MM.1S (cell line): ENCODE measurements around the gene MSI2.

Experiments used
- DNase-seq: peaks from one replicate; pipeline ENCODE4 v3.0.0-alpha.2; 2015
- H2AFZ ChIP-seq: fragments of 300-600 bp; sonication (generic); 2 replicates; pipeline ENCODE4 v1.6.0; 2016; ENCODE audit warnings: antibody characterized with exemption, low read length
- H3F3A ChIP-seq: fragments of 300-600 bp; sonication (generic); 2 replicates; pipeline ENCODE4 v1.6.1; 2016; ENCODE audit warnings: mild to moderate bottlenecking, antibody characterized with exemption, low read length, moderate library complexity, mixed read lengths; ENCODE audit not compliant: insufficient read depth
- H3K27ac ChIP-seq: fragments of 300-600 bp; sonication (generic); 2 replicates; pipeline ENCODE4 v1.5.1; 2016; ENCODE audit warnings: mild to moderate bottlenecking, low read length
- H3K27me3 ChIP-seq: fragments of 300-600 bp; sonication (generic); replicated peaks from 2 replicates; pipeline ENCODE4 v1.6.0; 2016; ENCODE audit warnings: low read length; ENCODE audit not compliant: insufficient read depth
- H3K36me3 ChIP-seq: fragments of 300-600 bp; sonication (generic); replicated peaks from 2 replicates; pipeline ENCODE4 v1.6.1; 2016; ENCODE audit warnings: mild to moderate bottlenecking, low read length, mixed read lengths; ENCODE audit not compliant: insufficient read depth
- H3K4me1 ChIP-seq: fragments of 300-600 bp; sonication (generic); 2 replicates; pipeline ENCODE4 v1.6.1; 2016; ENCODE audit warnings: low read length, mixed read lengths
- H3K4me2 ChIP-seq: fragments of 300-600 bp; sonication (generic); 2 replicates; pipeline ENCODE4 v1.6.0; 2016; ENCODE audit warnings: low read depth, low read length
- H3K4me3 ChIP-seq: fragments of 300-600 bp; sonication (generic); 2 replicates; pipeline ENCODE4 v1.5.1; 2016; ENCODE audit warnings: low read length, mixed read lengths
- H3K79me2 ChIP-seq: fragments of 300-600 bp; sonication (generic); 2 replicates; pipeline ENCODE4 v1.6.1; 2016; ENCODE audit warnings: mixed run types, low read length, mixed read lengths
- H3K9ac ChIP-seq: fragments of 300-600 bp; sonication (generic); 2 replicates; pipeline ENCODE4 v1.6.1; 2016; ENCODE audit warnings: low read length, mixed read lengths
- H3K9me2 ChIP-seq: fragments of 300-600 bp; sonication (generic); replicated peaks from 2 replicates; pipeline ENCODE4 v1.6.1; 2016; ENCODE audit warnings: mild to moderate bottlenecking, low read length, mixed read lengths; ENCODE audit not compliant: insufficient read depth
- H3K9me3 ChIP-seq: fragments of 300-600 bp; sonication (generic); replicated peaks from 2 replicates; pipeline ENCODE4 v1.6.1; 2016; ENCODE audit warnings: mild to moderate bottlenecking, low read length, mixed read lengths; ENCODE audit not compliant: insufficient read depth
- H4K20me1 ChIP-seq: fragments of 300-600 bp; sonication (generic); 2 replicates; pipeline ENCODE4 v1.6.1; 2016; ENCODE audit warnings: mild to moderate bottlenecking, low read length, moderate library complexity, mixed read lengths; ENCODE audit not compliant: insufficient read depth
- EZH2 ChIP-seq: fragments of 300-600 bp; sonication (generic); optimal IDR thresholded peaks from 2 replicates; pipeline ENCODE3; 2017; ENCODE audit warnings: low read depth, mild to moderate bottlenecking, antibody characterized with exemption, low read length, mixed read lengths
- EZH2phosphoT487 ChIP-seq: fragments of 300-600 bp; sonication (generic); IDR thresholded peaks from 2 replicates; pipeline ENCODE4 v1.6.1; 2018; ENCODE audit warnings: antibody characterized with exemption, low read length
- TF ChIP-seq, protein P1 (sequence below): fragments of 300-600 bp; sonication (generic); IDR thresholded peaks from 2 replicates; pipeline ENCODE4 v1.5.1; 2016; ENCODE audit warnings: antibody characterized with exemption, low read length, mixed read lengths

Gene MSI2

DNA sequence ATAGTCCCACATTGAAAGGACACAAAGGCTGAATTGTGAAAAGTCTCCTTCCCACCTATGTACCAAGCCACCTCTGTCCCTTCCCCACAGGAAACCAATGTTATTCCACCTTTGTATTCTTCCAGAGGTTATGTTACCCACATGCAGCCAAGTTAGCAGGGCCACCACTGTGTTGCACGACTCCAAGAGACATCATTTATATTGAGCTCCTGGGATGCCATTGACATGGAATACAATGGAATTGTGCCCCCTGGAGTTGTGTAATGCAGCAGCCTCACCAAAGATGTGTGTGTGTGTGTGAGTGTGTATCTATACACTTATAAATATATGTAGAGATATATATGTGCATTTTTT, 21.6 kb upstream of the MSI2 start:
- DNase-seq: no peak

DNA sequence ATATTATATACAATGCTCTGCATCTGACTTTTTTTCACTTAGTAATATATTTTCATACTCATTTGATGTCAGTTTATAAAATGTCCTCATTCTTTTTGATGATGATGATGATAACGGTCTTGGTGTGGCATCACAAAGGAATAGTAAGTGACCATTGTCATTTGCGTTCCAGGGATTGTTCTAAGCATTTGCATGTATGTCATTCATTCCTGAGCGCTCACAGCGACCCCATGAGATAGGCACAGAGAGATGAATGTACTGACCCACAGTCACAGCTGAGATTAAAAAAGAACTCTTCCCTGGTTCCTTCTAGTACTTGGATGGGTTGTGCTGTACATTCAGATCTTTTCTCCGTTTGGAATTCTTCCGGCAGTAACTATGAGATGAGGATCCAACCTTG, 21.2 kb upstream of the MSI2 start:
- H3K79me2 ChIP-seq: no peaks in the 10 kb centered on the region
- TF ChIP-seq EZH2: no peak
- no peaks in the 10 kb centered on the region for H3F3A ChIP-seq
- H3K9ac ChIP-seq: no peak overlapping the region
- no peaks in the 10 kb centered on the region for H3K36me3 ChIP-seq
- no peaks in the 10 kb centered on the region for H3K9me3 ChIP-seq
- H3K27ac ChIP-seq: no peak overlapping the region
- no peak overlapping the region for H2AFZ ChIP-seq
- no peaks in the 10 kb centered on the region for H3K9me2 ChIP-seq
- H4K20me1 ChIP-seq: no peaks in the 10 kb centered on the region
- H3K4me3 ChIP-seq: no peak overlapping the region
- no peak for DNase-seq
- no peaks in the 10 kb centered on the region for H3K27me3 ChIP-seq
- H3K4me2 ChIP-seq: no peak overlapping the region
- H3K4me1 ChIP-seq: no peaks in the 10 kb centered on the region

More for the DNA sequence above, 21.6 kb upstream of the MSI2 start:
- Histone ChIP-seq H3K27me3 (no peaks in the 10 kb centered on the region), H2AFZ (no peak overlapping the region), H3F3A (no peaks in the 10 kb centered on the region), H3K36me3 (no peaks in the 10 kb centered on the region), H4K20me1 (no peaks in the 10 kb centered on the region), H3K9me3 (no peaks in the 10 kb centered on the region), H3K4me1 (no peaks in the 10 kb centered on the region), H3K4me3 (no peak overlapping the region), H3K4me2 (no peak overlapping the region), H3K79me2 (no peaks in the 10 kb centered on the region), H3K9me2 (no peaks in the 10 kb centered on the region), H3K9ac (no peak overlapping the region), H3K27ac (no peak overlapping the region)
- TF ChIP-seq EZH2 (no peak), EZH2phosphoT487 (no peak)
- TF ChIP-seq, protein P1, sequence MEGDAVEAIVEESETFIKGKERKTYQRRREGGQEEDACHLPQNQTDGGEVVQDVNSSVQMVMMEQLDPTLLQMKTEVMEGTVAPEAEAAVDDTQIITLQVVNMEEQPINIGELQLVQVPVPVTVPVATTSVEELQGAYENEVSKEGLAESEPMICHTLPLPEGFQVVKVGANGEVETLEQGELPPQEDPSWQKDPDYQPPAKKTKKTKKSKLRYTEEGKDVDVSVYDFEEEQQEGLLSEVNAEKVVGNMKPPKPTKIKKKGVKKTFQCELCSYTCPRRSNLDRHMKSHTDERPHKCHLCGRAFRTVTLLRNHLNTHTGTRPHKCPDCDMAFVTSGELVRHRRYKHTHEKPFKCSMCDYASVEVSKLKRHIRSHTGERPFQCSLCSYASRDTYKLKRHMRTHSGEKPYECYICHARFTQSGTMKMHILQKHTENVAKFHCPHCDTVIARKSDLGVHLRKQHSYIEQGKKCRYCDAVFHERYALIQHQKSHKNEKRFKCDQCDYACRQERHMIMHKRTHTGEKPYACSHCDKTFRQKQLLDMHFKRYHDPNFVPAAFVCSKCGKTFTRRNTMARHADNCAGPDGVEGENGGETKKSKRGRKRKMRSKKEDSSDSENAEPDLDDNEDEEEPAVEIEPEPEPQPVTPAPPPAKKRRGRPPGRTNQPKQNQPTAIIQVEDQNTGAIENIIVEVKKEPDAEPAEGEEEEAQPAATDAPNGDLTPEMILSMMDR: no peak

DNA sequence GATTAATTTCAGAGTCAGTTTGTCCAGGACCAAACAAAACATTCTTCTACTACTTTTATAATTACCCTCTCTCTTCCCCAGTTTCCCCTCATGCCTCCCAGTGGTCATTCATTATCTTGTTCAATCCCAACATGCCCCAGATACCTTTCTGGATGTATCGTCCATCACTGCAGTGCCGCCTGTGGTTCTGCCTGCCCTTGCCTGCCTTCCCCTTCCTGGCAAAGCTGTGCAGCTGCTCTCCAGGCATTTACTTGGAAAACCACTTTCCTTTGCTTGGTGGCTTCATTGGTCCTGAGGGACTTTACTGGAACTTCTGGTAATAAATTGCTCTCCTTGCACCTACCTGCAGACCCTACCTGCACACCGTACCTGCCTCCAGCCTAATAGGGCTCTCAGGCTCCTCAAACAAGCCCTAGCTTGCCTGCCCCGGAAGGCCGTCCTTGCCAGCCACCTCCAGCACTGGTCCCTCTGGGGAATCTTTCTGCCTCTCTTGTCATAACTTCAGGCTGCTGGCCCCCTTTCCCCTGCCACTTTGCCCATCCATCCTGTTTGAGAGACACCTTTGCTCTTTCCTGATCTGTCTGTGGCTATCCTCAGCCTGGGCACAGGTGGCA, 19.5 kb upstream of the MSI2 start:
- H3K27me3 ChIP-seq: no peaks in the 10 kb centered on the region
- H3F3A ChIP-seq: no peaks in the 10 kb centered on the region
- no peak overlapping the region for H2AFZ ChIP-seq
- H3K79me2 ChIP-seq: no peaks in the 10 kb centered on the region
- H3K36me3 ChIP-seq: no peaks in the 10 kb centered on the region
- H3K4me1 ChIP-seq: no peaks in the 10 kb centered on the region
- no peak overlapping the region for H3K27ac ChIP-seq
- no peaks in the 10 kb centered on the region for H4K20me1 ChIP-seq
- no peak overlapping the region for H3K4me2 ChIP-seq
- no peak overlapping the region for H3K4me3 ChIP-seq
- TF ChIP-seq EZH2phosphoT487: no peak
- no peak for TF ChIP-seq EZH2
- TF ChIP-seq, protein P1: no peak
- no peak overlapping the region for H3K9ac ChIP-seq
- DNase-seq: no peak
- no peaks in the 10 kb centered on the region for H3K9me2 ChIP-seq
- no peaks in the 10 kb centered on the region for H3K9me3 ChIP-seq

DNA sequence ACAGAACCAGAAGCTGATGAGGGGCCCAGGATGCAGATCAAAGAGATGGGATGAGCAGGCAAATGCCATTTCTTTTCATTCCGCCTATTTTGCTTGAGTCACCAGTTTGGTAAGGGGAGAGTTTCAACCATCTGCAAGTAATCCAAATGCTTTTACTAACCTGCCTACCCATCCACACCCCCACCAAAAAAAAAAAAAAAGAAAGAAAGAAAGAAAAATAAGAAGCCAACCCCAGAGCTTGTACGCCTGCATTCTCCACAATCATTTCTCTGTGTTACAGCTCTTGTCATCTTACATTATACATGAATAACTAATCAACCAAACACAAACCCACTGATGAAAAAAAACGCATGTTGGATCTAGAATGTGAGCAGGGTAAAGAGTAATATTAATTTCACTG, 15.7 kb upstream of the MSI2 start:
- H3K4me3 ChIP-seq: no peak overlapping the region
- no peaks in the 10 kb centered on the region for H3F3A ChIP-seq
- no peak overlapping the region for H3K27ac ChIP-seq
- no peak overlapping the region for H3K9ac ChIP-seq
- no peak overlapping the region for H2AFZ ChIP-seq
- no peaks in the 10 kb centered on the region for H3K27me3 ChIP-seq
- no peaks in the 10 kb centered on the region for H3K9me3 ChIP-seq
- TF ChIP-seq EZH2 (no peak), EZH2phosphoT487 (no peak)
- TF ChIP-seq, protein P1: no peak
- H3K9me2 ChIP-seq: no peaks in the 10 kb centered on the region
- DNase-seq: no peak
- H3K36me3 ChIP-seq: no peaks in the 10 kb centered on the region
- no peaks in the 10 kb centered on the region for H4K20me1 ChIP-seq
- no peaks in the 10 kb centered on the region for H3K79me2 ChIP-seq
- no peak overlapping the region for H3K4me2 ChIP-seq
- no peaks in the 10 kb centered on the region for H3K4me1 ChIP-seq
